ENCODE data around the gene PDE8A. TPM values are rescaled to one million over a fixed set of nuclear protein-coding genes. Genes with fewer than 3 reads are reported as not detected.

The PDE8A gene
- total RNA-seq, 1 experiment from 2014 or later = 32.0 TPM

- Histone ChIP-seq H3K4me1 (peaks cover 29% of the 10 kb centered on the region), H3K27me3 (replicated peaks; ENCODE audit: control insufficient read depth, insufficient read depth, low read length) (no peaks in the 10 kb centered on the region), H3K36me3 (ENCODE audit: control insufficient read depth, insufficient read depth, low read length) (no peaks in the 10 kb centered on the region), H3K9me3 (no peaks in the 10 kb centered on the region), H3K4me3 (ENCODE audit: low read depth, low read length) (no peak overlapping the region)
- BruUV-seq (replicated peaks) = no TSS peak
- TF ChIP-seq CTCF (IDR thresholded peaks at IDR 0.05; ENCODE audit: insufficient read depth in 1 of 2, low read depth in 1 of 2, low read length in 1 of 2, severe bottlenecking in 1 of 2, unreplicated experiment in 1 of 2) = no peak
- H3K4me3 Mint-ChIP-seq (ENCODE audit: unreplicated experiment) = no peak overlapping the region
- ChIA-PET POLR2A (no interaction called here), CTCF (no interaction called here)
- H3K27me3 Mint-ChIP-seq (ENCODE audit: insufficient read depth, unreplicated experiment) = no peaks in the 10 kb centered on the region
- intact Hi-C loops (cut with micrococcal nuclease; ENCODE audit: unreplicated experiment) = no loop called here
- no peaks in the 10 kb centered on the region for H3K9me3 Mint-ChIP-seq (ENCODE audit: unreplicated experiment)
- DNase-seq = no peak
- H3K36me3 Mint-ChIP-seq (ENCODE audit: insufficient read depth, unreplicated experiment) = peaks cover 9% of the 10 kb centered on the region
- H3K27ac Mint-ChIP-seq (ENCODE audit: unreplicated experiment) = no peak overlapping the region
- H3K4me1 Mint-ChIP-seq (ENCODE audit: low read depth, unreplicated experiment) = peaks cover 30% of the 10 kb centered on the region
Measured at GRCh38 chr15:85033148-85033547, 51.5 kb downstream of the PDE8A start.

DNA sequence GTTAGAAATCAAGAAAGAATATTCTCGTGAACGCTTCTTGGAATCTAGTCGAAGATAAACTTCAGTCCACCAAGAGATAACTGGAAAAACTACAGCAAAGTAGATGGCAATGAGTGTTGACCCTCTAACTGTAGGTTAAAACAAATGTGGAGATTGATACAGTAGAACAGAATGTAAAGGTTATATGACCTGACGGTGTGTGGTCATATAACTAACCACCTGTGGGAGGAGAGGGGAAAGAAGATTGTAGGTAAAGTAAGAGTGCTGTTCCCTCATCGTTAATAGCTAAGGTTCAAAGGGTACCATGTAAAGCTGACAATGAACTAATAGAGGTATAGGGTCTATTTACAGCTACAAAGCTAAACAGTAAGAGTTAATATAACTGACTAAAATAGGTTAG lies 52.6 kb downstream of the PDE8A start:
- H3K9me3 Mint-ChIP-seq (ENCODE audit: unreplicated experiment) = no peaks in the 10 kb centered on the region
- Histone ChIP-seq H3K9me3 (no peaks in the 10 kb centered on the region), H3K36me3 (ENCODE audit: control insufficient read depth, insufficient read depth, low read length) (no peaks in the 10 kb centered on the region), H3K27me3 (replicated peaks; ENCODE audit: control insufficient read depth, insufficient read depth, low read length) (no peaks in the 10 kb centered on the region), H3K4me3 (ENCODE audit: low read depth, low read length) (no peak overlapping the region), H3K4me1 (peaks cover 29% of the 10 kb centered on the region)
- CTCF ChIA-PET = no interaction called here
- intact Hi-C loops (cut with micrococcal nuclease; ENCODE audit: unreplicated experiment) = no loop called here
- BruUV-seq (replicated peaks) = no TSS peak
- no peak for DNase-seq
- H3K27ac Mint-ChIP-seq (ENCODE audit: unreplicated experiment) = no peak overlapping the region
- POLR2A ChIA-PET = no interaction called here
- no peak for TF ChIP-seq CTCF (IDR thresholded peaks at IDR 0.05; ENCODE audit: insufficient read depth in 1 of 2, low read depth in 1 of 2, low read length in 1 of 2, severe bottlenecking in 1 of 2, unreplicated experiment in 1 of 2)
- peaks cover 24% of the 10 kb centered on the region for H3K4me1 Mint-ChIP-seq (ENCODE audit: low read depth, unreplicated experiment)
- peaks cover 9% of the 10 kb centered on the region for H3K36me3 Mint-ChIP-seq (ENCODE audit: insufficient read depth, unreplicated experiment)
- no peak overlapping the region for H3K4me3 Mint-ChIP-seq (ENCODE audit: unreplicated experiment)
- no peaks in the 10 kb centered on the region for H3K27me3 Mint-ChIP-seq (ENCODE audit: insufficient read depth, unreplicated experiment)

- H3K4me3 Mint-ChIP-seq (ENCODE audit: unreplicated experiment) = no peak overlapping the region
- Histone ChIP-seq H3K36me3 (ENCODE audit: control insufficient read depth, insufficient read depth, low read length) (no peaks in the 10 kb centered on the region), H3K27me3 (replicated peaks; ENCODE audit: control insufficient read depth, insufficient read depth, low read length) (no peaks in the 10 kb centered on the region), H3K4me1 (peaks cover 17% of the 10 kb centered on the region), H3K4me3 (ENCODE audit: low read depth, low read length) (no peak overlapping the region), H3K9me3 (no peaks in the 10 kb centered on the region)
- no TSS peak for BruUV-seq (replicated peaks)
- H3K27me3 Mint-ChIP-seq (ENCODE audit: insufficient read depth, unreplicated experiment) = no peaks in the 10 kb centered on the region
- ChIA-PET POLR2A (no interaction called here), CTCF (no interaction called here)
- no peak overlapping the region for H3K27ac Mint-ChIP-seq (ENCODE audit: unreplicated experiment)
- TF ChIP-seq CTCF (IDR thresholded peaks at IDR 0.05; ENCODE audit: insufficient read depth in 1 of 2, low read depth in 1 of 2, low read length in 1 of 2, severe bottlenecking in 1 of 2, unreplicated experiment in 1 of 2) = no peak
- H3K9me3 Mint-ChIP-seq (ENCODE audit: unreplicated experiment) = no peaks in the 10 kb centered on the region
- intact Hi-C loops (cut with micrococcal nuclease; ENCODE audit: unreplicated experiment) = no loop called here
- H3K36me3 Mint-ChIP-seq (ENCODE audit: insufficient read depth, unreplicated experiment) = no peaks in the 10 kb centered on the region
- no peak for DNase-seq
- H3K4me1 Mint-ChIP-seq (ENCODE audit: low read depth, unreplicated experiment) = peaks cover 11% of the 10 kb centered on the region
Measured at GRCh38 chr15:85035980-85036379, 54.3 kb downstream of the PDE8A start.
